ENCODE measurements around the gene HIBCH.

The HIBCH gene

GRCh38 chr2:190200603-190201002, 119.0 kb downstream of the HIBCH start:
- no peak overlapping the region for H3K27ac ChIP-seq
- TF ChIP-seq, protein P1, sequence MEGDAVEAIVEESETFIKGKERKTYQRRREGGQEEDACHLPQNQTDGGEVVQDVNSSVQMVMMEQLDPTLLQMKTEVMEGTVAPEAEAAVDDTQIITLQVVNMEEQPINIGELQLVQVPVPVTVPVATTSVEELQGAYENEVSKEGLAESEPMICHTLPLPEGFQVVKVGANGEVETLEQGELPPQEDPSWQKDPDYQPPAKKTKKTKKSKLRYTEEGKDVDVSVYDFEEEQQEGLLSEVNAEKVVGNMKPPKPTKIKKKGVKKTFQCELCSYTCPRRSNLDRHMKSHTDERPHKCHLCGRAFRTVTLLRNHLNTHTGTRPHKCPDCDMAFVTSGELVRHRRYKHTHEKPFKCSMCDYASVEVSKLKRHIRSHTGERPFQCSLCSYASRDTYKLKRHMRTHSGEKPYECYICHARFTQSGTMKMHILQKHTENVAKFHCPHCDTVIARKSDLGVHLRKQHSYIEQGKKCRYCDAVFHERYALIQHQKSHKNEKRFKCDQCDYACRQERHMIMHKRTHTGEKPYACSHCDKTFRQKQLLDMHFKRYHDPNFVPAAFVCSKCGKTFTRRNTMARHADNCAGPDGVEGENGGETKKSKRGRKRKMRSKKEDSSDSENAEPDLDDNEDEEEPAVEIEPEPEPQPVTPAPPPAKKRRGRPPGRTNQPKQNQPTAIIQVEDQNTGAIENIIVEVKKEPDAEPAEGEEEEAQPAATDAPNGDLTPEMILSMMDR (IDR thresholded peaks at IDR 0.05) = no peak
- TF ChIP-seq ZFX (IDR thresholded peaks at IDR 0.05; ENCODE audit: borderline replicate concordance) = no peak

DNA sequence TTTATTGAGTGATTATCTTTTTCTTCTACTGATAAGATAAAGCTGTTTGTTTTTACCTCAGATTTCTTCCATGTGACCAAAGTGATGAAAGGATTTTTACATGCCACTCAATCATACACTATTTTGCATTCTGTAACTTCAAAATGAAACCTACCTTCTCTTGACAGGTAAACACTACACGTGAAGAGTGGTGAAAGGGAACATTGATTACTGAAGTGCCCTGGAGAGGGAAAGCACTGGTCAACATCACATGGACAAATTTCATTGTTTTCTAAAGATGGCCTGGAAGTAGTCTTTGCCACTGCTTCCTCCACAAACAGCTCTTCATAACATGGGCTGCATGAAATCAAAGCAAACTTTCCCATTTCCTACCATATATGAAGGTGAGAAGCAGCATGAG, 120.1 kb downstream of the HIBCH start:
- no peak overlapping the region for H3K27ac ChIP-seq
- no peak for TF ChIP-seq ZFX (IDR thresholded peaks at IDR 0.05; ENCODE audit: borderline replicate concordance)
- TF ChIP-seq, protein P1 (IDR thresholded peaks at IDR 0.05) = no peak

GRCh38 chr2:190199109-190199508, 120.5 kb downstream of the HIBCH start:
- TF ChIP-seq, protein P1 (IDR thresholded peaks at IDR 0.05) = no peak
- no peak for TF ChIP-seq ZFX (IDR thresholded peaks at IDR 0.05; ENCODE audit: borderline replicate concordance)
- H3K27ac ChIP-seq = no peak overlapping the region

DNA sequence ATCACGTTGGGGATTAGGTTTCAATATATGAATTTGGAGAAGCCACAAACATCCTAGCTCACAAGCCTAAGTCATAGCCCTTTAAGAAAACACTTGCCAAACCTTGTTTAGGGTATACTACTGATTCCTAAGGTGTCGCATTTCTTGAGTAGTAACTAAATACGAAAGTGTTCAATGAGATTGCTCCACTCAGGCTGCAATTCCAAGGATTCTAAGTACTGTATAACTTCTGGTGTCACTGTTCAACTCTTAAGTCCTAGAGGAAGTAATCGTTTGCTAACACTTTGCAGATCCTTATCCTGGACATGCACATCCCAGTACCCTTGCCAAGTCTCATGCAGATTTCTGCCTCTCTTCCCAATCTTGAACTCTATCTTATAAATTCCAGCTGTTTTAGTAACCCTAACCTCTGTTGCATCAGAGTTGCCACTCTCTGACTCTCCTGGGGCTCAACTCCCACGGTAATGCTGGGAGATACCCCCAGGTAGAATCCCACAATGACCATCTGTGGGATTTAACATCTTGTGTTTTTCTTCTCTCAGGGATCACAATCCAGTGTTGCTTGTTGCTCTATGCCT, 122.4 kb downstream of the HIBCH start:
- no peak overlapping the region for H3K27ac ChIP-seq
- no peak for TF ChIP-seq ZFX (IDR thresholded peaks at IDR 0.05; ENCODE audit: borderline replicate concordance)
- TF ChIP-seq, protein P1 (IDR thresholded peaks at IDR 0.05) = no peak

GRCh38 chr2:190190507-190191162, 129.0 kb downstream of the HIBCH start:
- no peak overlapping the region for H3K27ac ChIP-seq
- no peak for TF ChIP-seq ZFX (IDR thresholded peaks at IDR 0.05; ENCODE audit: borderline replicate concordance)
- TF ChIP-seq, protein P1 (IDR thresholded peaks at IDR 0.05) = no peak

- no peak overlapping the region for H3K27ac ChIP-seq
- no peak for TF ChIP-seq ZFX (IDR thresholded peaks at IDR 0.05; ENCODE audit: borderline replicate concordance)
- TF ChIP-seq, protein P1 (IDR thresholded peaks at IDR 0.05) = no peak
These were observed 131.3 kb downstream of the HIBCH start for GRCh38 chr2:190188289-190188688.

DNA sequence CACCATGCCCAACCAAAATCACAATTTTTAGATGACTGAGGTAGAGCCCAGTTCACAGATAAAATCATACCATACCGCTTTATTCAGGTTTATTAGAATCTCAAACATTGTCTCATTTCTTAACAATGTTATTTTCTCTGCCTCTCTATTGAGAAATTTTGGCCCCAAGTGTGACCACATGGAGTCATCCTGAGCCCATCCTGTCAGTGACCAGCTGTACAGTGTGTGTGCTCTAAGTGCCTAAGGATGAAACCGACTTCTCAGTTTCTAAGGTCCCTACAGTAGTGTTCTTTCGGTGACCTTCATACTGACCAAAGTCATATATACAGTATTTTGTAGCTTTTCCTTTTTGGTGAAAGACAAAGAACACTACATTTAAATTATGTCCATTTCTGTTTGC, 133.4 kb downstream of the HIBCH start:
- H3K27ac ChIP-seq = no peak overlapping the region
- TF ChIP-seq ZFX (IDR thresholded peaks at IDR 0.05; ENCODE audit: borderline replicate concordance) = no peak
- TF ChIP-seq, protein P1 (IDR thresholded peaks at IDR 0.05) = no peak
